OCI-LY3 (cell line): ENCODE measurements around the gene DHCR24.

Experiments
- H2AFZ ChIP-seq: fragments of 200-600, 300-600 bp; shearing (Covaris generic); 2 replicates; pipeline ENCODE4 v1.6.0; 2014; ENCODE audit warnings: antibody characterized with exemption, low read depth, low read length
- H3K27ac ChIP-seq: fragments of 200-600, 300-600 bp; sonication (generic); 2 replicates; pipeline ENCODE4 v1.5.1; 2014; ENCODE audit warnings: mild to moderate bottlenecking, low read length, moderate library complexity, mixed read lengths
- H3K27me3 ChIP-seq: fragments of 200-600, 300-600 bp; sonication (generic); 2 replicates; pipeline ENCODE4 v1.6.1; 2014; ENCODE audit warnings: low read depth, low read length, mixed read lengths
- H3K36me3 ChIP-seq: fragments of 200-600, 300-600 bp; sonication (generic); replicated peaks from 2 replicates; pipeline ENCODE3; 2014; ENCODE audit warnings: low read depth, low read length, mixed read lengths
- H3K4me1 ChIP-seq: fragments of 300-600, 200-600 bp; sonication (generic); 2 replicates; pipeline ENCODE4 v1.6.1; 2014; ENCODE audit warnings: low read length, mixed read lengths
- H3K4me2 ChIP-seq: fragments of 200-600, 300-600 bp; sonication (generic); 2 replicates; pipeline ENCODE4 v1.6.1; 2014; ENCODE audit warnings: low read length, mixed read lengths
- H3K4me3 ChIP-seq: fragments of 300-600, 200-600 bp; sonication (generic); 2 replicates; pipeline ENCODE4 v1.5.1; 2014; ENCODE audit warnings: antibody characterized with exemption, mild to moderate bottlenecking, low read length, moderate library complexity
- H3K79me2 ChIP-seq: fragments of 300-600, 200-600 bp; shearing (Covaris generic); 2 replicates; pipeline ENCODE4 v1.6.1; 2014; ENCODE audit warnings: mild to moderate bottlenecking, low read length, mixed read lengths
- H3K9ac ChIP-seq: fragments of 300-600, 200-600 bp; shearing (Covaris generic); 2 replicates; pipeline ENCODE4 v1.6.0; 2014; ENCODE audit warnings: mild to moderate bottlenecking, low read length, moderate library complexity
- H3K9me3 ChIP-seq: fragments of 200-600, 300-600 bp; shearing (Covaris generic); 2 replicates; pipeline ENCODE4 v1.6.1; 2014; ENCODE audit warnings: low read length, mixed read lengths; ENCODE audit not compliant: insufficient read depth
- H4K20me1 ChIP-seq: fragments of 200-600, 300-600 bp; sonication (generic); 2 replicates; pipeline ENCODE4 v1.6.1; 2016; ENCODE audit warnings: low read length, mixed read lengths; ENCODE audit not compliant: insufficient read depth
- EZH2phosphoT487 ChIP-seq: fragments of 200-600 bp; shearing (Covaris generic); IDR thresholded peaks from 2 replicates; pipeline ENCODE4 v1.6.1; 2018; ENCODE audit warnings: antibody characterized with exemption, mixed run types, low read depth
- TF ChIP-seq, protein P1 (sequence below): fragments of 200-600, 300-600 bp; sonication (generic); IDR thresholded peaks from 2 replicates; pipeline ENCODE4 v1.5.1; 2014; ENCODE audit warnings: antibody characterized with exemption, low read length, low read depth

The DHCR24 gene

DNA sequence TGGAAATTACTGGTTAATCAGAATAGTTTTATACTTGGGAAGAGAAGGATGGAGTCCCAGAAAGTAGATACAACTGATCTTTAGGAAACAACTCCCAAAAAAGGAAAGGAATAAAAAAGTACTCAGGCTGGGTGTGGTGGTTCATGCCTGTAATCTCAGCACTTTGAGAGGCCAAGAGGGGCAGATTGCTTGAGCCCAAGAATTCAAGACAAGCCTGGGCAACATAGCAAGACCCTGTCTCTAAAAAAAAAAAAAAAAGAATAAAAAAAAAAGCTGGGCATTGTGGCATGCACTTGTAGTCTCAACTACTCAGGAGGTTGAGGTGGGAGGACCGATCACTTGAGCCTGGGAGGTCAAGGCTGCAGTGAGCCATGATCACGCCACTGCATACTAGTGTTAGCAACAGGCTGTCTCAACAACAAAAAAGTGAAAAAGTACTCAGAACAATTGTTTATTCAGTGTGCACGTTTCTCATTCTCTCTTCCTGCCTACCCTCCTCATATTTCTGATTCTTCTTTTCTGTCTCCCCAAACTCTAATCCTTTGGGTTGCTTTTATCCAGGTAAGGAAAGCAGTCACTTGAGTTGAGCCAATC, 2.2 kb upstream of the DHCR24 start:
- peaks cover 27% of the 10 kb centered on the region for H3K79me2 ChIP-seq
- no peak overlapping the region for H3K4me3 ChIP-seq
- H3K36me3 ChIP-seq, result peaks cover 10% of the 10 kb centered on the region

DNA sequence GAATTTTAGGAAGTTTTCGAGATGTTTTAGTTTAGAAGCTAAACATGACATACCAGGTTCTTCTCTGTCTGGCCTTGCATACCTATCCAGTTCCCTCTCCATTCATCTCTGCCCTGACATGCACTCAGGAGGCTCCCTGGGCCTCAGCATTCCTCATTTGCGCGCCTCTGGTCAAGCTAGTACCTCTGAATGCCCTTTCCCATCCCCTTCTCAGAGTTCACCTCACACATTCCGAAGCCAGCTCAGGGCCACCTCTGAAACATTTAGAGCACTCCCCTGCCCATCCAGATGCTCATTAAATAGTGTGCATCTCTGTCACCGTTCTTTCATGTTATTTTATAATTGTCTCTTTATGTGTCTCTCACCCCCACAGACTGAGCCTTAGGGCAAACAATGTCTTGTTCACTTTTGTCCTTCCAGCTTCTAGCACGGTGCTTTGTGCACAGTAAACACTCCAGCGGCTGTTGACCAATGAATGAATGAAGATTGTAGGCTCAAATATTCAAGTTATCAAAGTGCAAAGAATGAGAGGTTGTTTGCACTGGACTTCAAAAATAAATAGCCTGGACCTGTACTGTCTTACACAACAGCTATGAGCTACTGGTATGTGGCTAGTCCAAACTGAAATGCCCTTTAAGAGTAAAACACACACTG, 1.2 kb upstream of the DHCR24 start:
- H3K27ac ChIP-seq, result no peak overlapping the region
- H3K79me2 ChIP-seq, result peaks cover 37% of the 10 kb centered on the region
- H3K36me3 ChIP-seq, result peaks cover 19% of the 10 kb centered on the region
- no peak overlapping the region; the same call in 1 of the 2 replicates for H2AFZ ChIP-seq
- H3K27me3 ChIP-seq, result no peaks in the 10 kb centered on the region
- H3K9me3 ChIP-seq, result no peaks in the 10 kb centered on the region
- H3K4me2 ChIP-seq, result peak overlapping the region; percentile 75
- peak overlapping the region; percentile 87 for H3K4me3 ChIP-seq
- peaks cover 28% of the 10 kb centered on the region for H3K4me1 ChIP-seq
- H4K20me1 ChIP-seq, result peaks cover 27% of the 10 kb centered on the region
- peak overlapping the region; percentile 75 for H3K9ac ChIP-seq
- no peak for TF ChIP-seq EZH2phosphoT487
- TF ChIP-seq, protein P1, sequence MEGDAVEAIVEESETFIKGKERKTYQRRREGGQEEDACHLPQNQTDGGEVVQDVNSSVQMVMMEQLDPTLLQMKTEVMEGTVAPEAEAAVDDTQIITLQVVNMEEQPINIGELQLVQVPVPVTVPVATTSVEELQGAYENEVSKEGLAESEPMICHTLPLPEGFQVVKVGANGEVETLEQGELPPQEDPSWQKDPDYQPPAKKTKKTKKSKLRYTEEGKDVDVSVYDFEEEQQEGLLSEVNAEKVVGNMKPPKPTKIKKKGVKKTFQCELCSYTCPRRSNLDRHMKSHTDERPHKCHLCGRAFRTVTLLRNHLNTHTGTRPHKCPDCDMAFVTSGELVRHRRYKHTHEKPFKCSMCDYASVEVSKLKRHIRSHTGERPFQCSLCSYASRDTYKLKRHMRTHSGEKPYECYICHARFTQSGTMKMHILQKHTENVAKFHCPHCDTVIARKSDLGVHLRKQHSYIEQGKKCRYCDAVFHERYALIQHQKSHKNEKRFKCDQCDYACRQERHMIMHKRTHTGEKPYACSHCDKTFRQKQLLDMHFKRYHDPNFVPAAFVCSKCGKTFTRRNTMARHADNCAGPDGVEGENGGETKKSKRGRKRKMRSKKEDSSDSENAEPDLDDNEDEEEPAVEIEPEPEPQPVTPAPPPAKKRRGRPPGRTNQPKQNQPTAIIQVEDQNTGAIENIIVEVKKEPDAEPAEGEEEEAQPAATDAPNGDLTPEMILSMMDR, result no peak

More for the DNA sequence above, 2.2 kb upstream of the DHCR24 start:
- no peak overlapping the region for H3K9ac ChIP-seq
- no peak overlapping the region for H3K4me2 ChIP-seq
- peaks cover 18% of the 10 kb centered on the region for H4K20me1 ChIP-seq
- H3K27ac ChIP-seq, result no peak overlapping the region
- TF ChIP-seq EZH2phosphoT487, result no peak
- TF ChIP-seq, protein P1, result no peak
- H3K4me1 ChIP-seq, result peaks cover 28% of the 10 kb centered on the region
- H3K9me3 ChIP-seq, result no peaks in the 10 kb centered on the region
- H2AFZ ChIP-seq, result no peak overlapping the region
- H3K27me3 ChIP-seq, result no peaks in the 10 kb centered on the region

DNA sequence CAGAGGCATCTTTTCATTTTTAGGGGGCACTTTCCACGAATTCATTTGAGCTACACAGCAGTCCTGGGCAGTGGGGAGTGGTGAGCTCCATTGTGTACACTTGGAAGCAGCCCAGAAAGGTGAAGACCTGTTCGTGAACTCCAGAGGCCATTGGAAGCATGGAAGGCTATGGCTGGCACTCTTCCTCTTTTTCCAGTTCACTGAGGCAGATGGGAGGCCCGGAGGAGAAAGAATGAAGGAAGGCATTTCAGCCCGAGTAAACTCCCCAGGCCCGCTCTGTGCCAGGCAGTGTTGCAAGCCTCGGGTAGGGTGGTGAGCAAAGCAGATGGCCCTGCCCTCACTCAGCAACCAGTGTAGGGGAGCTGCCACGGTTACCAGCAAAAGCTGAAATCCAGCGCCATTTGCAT, 673 bp upstream of the DHCR24 start:
- Histone ChIP-seq H3K36me3 (peaks cover 20% of the 10 kb centered on the region), H2AFZ (peak overlapping the region; percentile 68; the same call in 1 of the 2 replicates), H3K9me3 (no peaks in the 10 kb centered on the region), H3K79me2 (peaks cover 42% of the 10 kb centered on the region), H3K27me3 (no peaks in the 10 kb centered on the region), H3K4me1 (peaks cover 28% of the 10 kb centered on the region), H3K27ac (peak overlapping the region; percentile 56), H3K4me3 (peak overlapping the region; percentile 87), H3K9ac (peak overlapping the region; percentile 75), H3K4me2 (peak overlapping the region; percentile 75), H4K20me1 (peaks cover 28% of the 10 kb centered on the region)
- TF ChIP-seq, protein P1, result no peak
- no peak for TF ChIP-seq EZH2phosphoT487

DNA sequence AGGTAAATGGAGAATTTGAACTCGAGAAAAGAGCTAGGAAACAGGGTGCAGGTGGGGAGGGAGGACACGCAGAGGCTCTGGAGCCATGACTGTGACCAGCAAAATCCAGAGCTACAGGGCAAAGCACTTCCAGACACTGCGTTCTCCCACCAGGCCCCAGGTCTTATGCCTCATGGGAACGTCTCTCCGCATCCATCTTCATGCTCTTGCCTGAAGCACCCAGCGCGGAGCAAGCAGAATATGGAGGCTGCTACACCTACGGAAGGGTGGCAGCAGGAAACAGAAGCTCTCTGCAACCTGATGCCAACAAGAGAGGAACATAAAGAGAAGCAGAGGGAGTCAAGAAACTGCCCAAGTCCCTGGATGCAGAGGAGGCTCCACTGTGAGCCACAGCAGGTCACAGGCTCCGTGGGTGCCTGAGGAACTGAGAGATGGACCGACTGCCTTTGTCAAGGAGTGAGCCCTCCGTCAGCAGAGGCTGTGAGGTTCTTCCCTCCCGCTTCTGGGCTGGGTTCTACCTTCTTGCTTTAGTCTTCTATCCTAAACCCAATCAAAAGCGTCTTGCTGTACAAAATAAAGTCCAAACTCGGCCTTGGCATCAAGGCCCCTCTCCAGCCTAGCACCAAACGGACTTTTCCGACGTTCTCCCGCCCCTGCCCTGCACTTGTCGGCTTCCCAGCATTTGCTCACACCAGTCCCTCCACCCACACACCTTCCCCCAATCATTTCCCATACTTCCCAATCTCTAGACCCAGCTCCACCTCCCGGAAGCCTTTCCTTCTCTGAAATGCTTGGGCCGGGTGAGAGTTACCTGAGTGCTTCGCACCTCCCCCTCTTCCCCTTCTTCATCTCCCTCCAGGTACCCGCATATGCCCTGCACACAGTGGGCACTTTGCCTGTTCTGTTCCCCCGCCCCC, 930 bp downstream of the DHCR24 start:
- no peaks in the 10 kb centered on the region for H3K9me3 ChIP-seq
- H3K9ac ChIP-seq, result peak overlapping the region; percentile 83
- no peak overlapping the region for H2AFZ ChIP-seq
- no peaks in the 10 kb centered on the region for H3K27me3 ChIP-seq
- peaks cover 57% of the 10 kb centered on the region for H3K79me2 ChIP-seq
- TF ChIP-seq, protein P1, result no peak
- no peak for TF ChIP-seq EZH2phosphoT487
- H3K4me1 ChIP-seq, result peaks cover 28% of the 10 kb centered on the region
- peaks cover 27% of the 10 kb centered on the region for H3K36me3 ChIP-seq
- peaks cover 28% of the 10 kb centered on the region for H4K20me1 ChIP-seq
- H3K4me3 ChIP-seq, result peak overlapping the region; percentile 87
- H3K4me2 ChIP-seq, result peak overlapping the region; percentile 90
- peak overlapping the region; percentile 56 for H3K27ac ChIP-seq
